OCI-LY1 (cell line): ENCODE data around the gene MTG2.

Source experiments
- H2AFZ ChIP-seq: fragments of 200-600 bp; sonication (generic), shearing (Covaris generic); 2 replicates; pipeline ENCODE4 v1.6.0; 2014; ENCODE audit warnings: antibody characterized with exemption, mild to moderate bottlenecking, low read length
- H3F3A ChIP-seq: fragments of 200-600 bp; sonication (generic), shearing (Covaris generic); 2 replicates; pipeline ENCODE4 v1.6.0; 2014; ENCODE audit warnings: mild to moderate bottlenecking, antibody characterized with exemption, low read length, moderate library complexity; ENCODE audit not compliant: insufficient read depth
- H3K27ac ChIP-seq: fragments of 200-600 bp; sonication (generic); 2 replicates; pipeline ENCODE4 v1.5.1; 2014; ENCODE audit warnings: low read length, mixed run types, mild to moderate bottlenecking, low read depth; ENCODE audit not compliant: poor library complexity, severe bottlenecking
- H3K27me3 ChIP-seq: fragments of 200-600 bp; sonication (generic); 2 replicates; pipeline ENCODE4 v1.6.0; 2014; ENCODE audit warnings: antibody characterized with exemption, mild to moderate bottlenecking, low read length, moderate library complexity; ENCODE audit not compliant: insufficient read depth
- H3K36me3 ChIP-seq: fragments of 200-600 bp; sonication (generic); 2 replicates; pipeline ENCODE4 v1.6.1; 2014; ENCODE audit warnings: mild to moderate bottlenecking, antibody characterized with exemption, low read length, moderate library complexity, mixed read lengths; ENCODE audit not compliant: insufficient read depth
- H3K4me1 ChIP-seq: fragments of 200-600 bp; sonication (generic); 2 replicates; pipeline ENCODE4 v1.5.1; 2014; ENCODE audit warnings: mild to moderate bottlenecking, low read length, moderate library complexity; ENCODE audit not compliant: insufficient read depth, severe bottlenecking
- H3K4me2 ChIP-seq: fragments of 200-600 bp; sonication (generic), shearing (Covaris generic); 2 replicates; pipeline ENCODE4 v1.6.1; 2014; ENCODE audit warnings: low read length
- H3K4me3 ChIP-seq: fragments of 200-600 bp; sonication (generic); 2 replicates; pipeline ENCODE4 v1.5.1; 2014; ENCODE audit warnings: low read length, low read depth, mild to moderate bottlenecking, mixed read lengths; ENCODE audit not compliant: poor library complexity, severe bottlenecking
- H3K79me2 ChIP-seq: fragments of 200-600 bp; shearing (Covaris generic); 2 replicates; pipeline ENCODE4 v1.6.1; 2016; ENCODE audit warnings: mixed run types, low read length, mixed read lengths; ENCODE audit not compliant: insufficient read depth
- H3K9ac ChIP-seq: fragments of 200-600 bp; sonication (generic), shearing (Covaris generic); 2 replicates; pipeline ENCODE4 v1.6.1; 2014; ENCODE audit warnings: mild to moderate bottlenecking, low read length, mixed read lengths
- H3K9me2 ChIP-seq: fragments of 200-600 bp; sonication (generic), shearing (Covaris generic); 2 replicates; pipeline ENCODE4 v1.6.1; 2014; ENCODE audit warnings: low read depth, mild to moderate bottlenecking, low read length, mixed read lengths
- H3K9me3 ChIP-seq: fragments of 200-600 bp; shearing (Covaris generic); 2 replicates; pipeline ENCODE4 v1.6.1; 2014; ENCODE audit warnings: low read length, mixed read lengths
- H4K20me1 ChIP-seq: fragments of 200-600 bp; sonication (generic), shearing (Covaris generic); 2 replicates; pipeline ENCODE4 v1.6.0; 2016; ENCODE audit warnings: mild to moderate bottlenecking, low read length; ENCODE audit not compliant: insufficient read depth
- CTCF ChIP-seq: fragments of 200-600 bp; sonication (generic), shearing (Covaris generic); IDR thresholded peaks from 2 replicates; pipeline ENCODE4 v1.5.1; 2017; ENCODE audit warnings: mild to moderate bottlenecking, antibody characterized with exemption, low read length, moderate library complexity, mixed read lengths
- EZH2 ChIP-seq: fragments of 200-600 bp; sonication (generic), shearing (Covaris generic); IDR thresholded peaks from 2 replicates; pipeline ENCODE4 v1.8.0; 2017; ENCODE audit warnings: borderline replicate concordance, mixed run types, mild to moderate bottlenecking, antibody characterized with exemption, low read length, moderate library complexity, mixed read lengths

The MTG2 gene

GRCh38 chr20:62198496-62198895, 15.7 kb downstream of the MTG2 start:
- Histone ChIP-seq H3K36me3 (peaks cover 52% of the 10 kb centered on the region), H3K79me2 (no peaks in the 10 kb centered on the region), H3F3A (no peaks in the 10 kb centered on the region), H3K27ac (no peak overlapping the region), H3K9me2 (no peaks in the 10 kb centered on the region), H2AFZ (no peak overlapping the region), H4K20me1 (no peaks in the 10 kb centered on the region), H3K4me1 (peaks cover 34% of the 10 kb centered on the region), H3K9ac (no peak overlapping the region), H3K4me2 (no peak overlapping the region), H3K9me3 (no peaks in the 10 kb centered on the region), H3K27me3 (no peaks in the 10 kb centered on the region), H3K4me3 (no peak overlapping the region)
- no peak for TF ChIP-seq EZH2
- TF ChIP-seq CTCF: no peak

GRCh38 chr20:62198931-62199330, 16.1 kb downstream of the MTG2 start:
- Histone ChIP-seq H3K9me3 (no peaks in the 10 kb centered on the region), H3K4me2 (no peak overlapping the region), H3K27me3 (no peaks in the 10 kb centered on the region), H3K27ac (no peak overlapping the region), H3K4me1 (peaks cover 31% of the 10 kb centered on the region), H4K20me1 (no peaks in the 10 kb centered on the region), H3F3A (no peaks in the 10 kb centered on the region), H2AFZ (no peak overlapping the region), H3K9me2 (no peaks in the 10 kb centered on the region), H3K79me2 (no peaks in the 10 kb centered on the region), H3K4me3 (no peak overlapping the region), H3K36me3 (peaks cover 51% of the 10 kb centered on the region), H3K9ac (no peak overlapping the region)
- TF ChIP-seq CTCF (no peak), EZH2 (no peak)

GRCh38 chr20:62200491-62201172, 17.8 kb downstream of the MTG2 start:
- Histone ChIP-seq H3K4me1 (peaks cover 17% of the 10 kb centered on the region), H3K9me3 (no peaks in the 10 kb centered on the region), H3K9ac (no peak overlapping the region), H2AFZ (no peak overlapping the region), H3K79me2 (no peaks in the 10 kb centered on the region), H3K9me2 (no peaks in the 10 kb centered on the region), H3K4me2 (peak overlapping the region; percentile 52; the same call in 1 of the 2 replicates), H3K27me3 (no peaks in the 10 kb centered on the region), H3F3A (no peaks in the 10 kb centered on the region), H3K4me3 (no peak overlapping the region), H3K36me3 (peaks cover 49% of the 10 kb centered on the region), H3K27ac (peak overlapping the region; percentile 66), H4K20me1 (no peaks in the 10 kb centered on the region)
- TF ChIP-seq EZH2 (no peak), CTCF (no peak)
